ENCODE data around the gene LITAF.

Gene LITAF

DNA sequence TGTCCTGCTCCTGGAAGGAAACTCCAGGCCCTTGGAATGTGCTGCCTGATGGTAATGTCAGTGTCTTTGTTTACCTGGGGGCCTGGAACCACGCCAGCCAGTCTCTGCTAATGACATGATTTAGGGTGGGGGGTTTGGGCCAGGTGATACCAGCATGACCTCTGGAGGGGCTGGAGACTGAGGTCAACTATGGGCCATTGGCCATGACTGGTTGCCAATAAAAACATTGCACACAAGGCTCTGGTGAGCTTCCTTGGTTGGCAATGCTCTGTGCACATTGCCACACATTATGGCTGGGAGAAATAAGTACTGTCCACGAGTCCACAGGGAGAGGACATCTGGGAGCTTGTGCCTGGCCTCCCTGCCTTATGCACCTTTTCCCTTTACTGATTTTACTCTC is 52.5 kb downstream of the LITAF start (continued):
- TF ChIP-seq, protein P1, sequence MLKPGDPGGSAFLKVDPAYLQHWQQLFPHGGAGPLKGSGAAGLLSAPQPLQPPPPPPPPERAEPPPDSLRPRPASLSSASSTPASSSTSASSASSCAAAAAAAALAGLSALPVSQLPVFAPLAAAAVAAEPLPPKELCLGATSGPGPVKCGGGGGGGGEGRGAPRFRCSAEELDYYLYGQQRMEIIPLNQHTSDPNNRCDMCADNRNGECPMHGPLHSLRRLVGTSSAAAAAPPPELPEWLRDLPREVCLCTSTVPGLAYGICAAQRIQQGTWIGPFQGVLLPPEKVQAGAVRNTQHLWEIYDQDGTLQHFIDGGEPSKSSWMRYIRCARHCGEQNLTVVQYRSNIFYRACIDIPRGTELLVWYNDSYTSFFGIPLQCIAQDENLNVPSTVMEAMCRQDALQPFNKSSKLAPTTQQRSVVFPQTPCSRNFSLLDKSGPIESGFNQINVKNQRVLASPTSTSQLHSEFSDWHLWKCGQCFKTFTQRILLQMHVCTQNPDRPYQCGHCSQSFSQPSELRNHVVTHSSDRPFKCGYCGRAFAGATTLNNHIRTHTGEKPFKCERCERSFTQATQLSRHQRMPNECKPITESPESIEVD (tag by site-specific recombination; IDR thresholded peaks at IDR 0.05), result no peak
- TF ChIP-seq ZNF157 (tag by site-specific recombination; IDR thresholded peaks at IDR 0.05) (no peak), SP2 (tag by site-specific recombination; IDR thresholded peaks at IDR 0.05) (no peak), ZNF354C (tag by site-specific recombination; IDR thresholded peaks at IDR 0.05; ENCODE audit: borderline replicate concordance, low read depth) (no peak)

DNA sequence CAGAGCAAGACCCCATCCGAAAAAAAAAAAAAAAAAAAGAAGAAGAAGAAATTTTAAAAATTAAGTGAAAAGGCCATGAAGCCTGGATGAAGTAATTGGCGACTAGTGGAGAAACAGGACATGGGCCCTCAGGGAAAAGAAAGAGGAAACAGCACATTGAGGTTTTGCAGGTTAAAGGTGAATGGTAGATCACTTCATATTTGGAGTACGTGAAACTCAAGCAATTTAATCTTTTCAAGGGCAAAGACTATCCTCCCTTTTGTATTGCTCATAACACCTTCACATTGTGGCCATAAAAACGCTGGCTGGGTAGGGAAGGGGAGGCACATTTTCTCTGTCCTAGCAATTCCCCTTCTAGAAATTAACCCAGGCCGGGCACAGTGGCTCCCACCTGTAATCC is 53.1 kb downstream of the LITAF start:
- TF ChIP-seq, protein P2, sequence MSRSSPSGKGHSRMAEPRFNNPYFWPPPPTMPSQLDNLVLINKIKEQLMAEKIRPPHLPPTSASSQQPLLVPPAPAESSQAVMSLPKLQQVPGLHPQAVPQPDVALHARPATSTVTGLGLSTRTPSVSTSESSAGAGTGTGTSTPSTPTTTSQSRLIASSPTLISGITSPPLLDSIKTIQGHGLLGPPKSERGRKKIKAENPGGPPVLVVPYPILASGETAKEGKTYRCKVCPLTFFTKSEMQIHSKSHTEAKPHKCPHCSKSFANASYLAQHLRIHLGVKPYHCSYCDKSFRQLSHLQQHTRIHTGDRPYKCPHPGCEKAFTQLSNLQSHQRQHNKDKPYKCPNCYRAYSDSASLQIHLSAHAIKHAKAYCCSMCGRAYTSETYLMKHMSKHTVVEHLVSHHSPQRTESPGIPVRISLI (tag by site-specific recombination; IDR thresholded peaks at IDR 0.05), result no peak
- TF ChIP-seq ZNF221 (tag by site-specific recombination; IDR thresholded peaks at IDR 0.05; ENCODE audit: borderline replicate concordance), result no peak
- TF ChIP-seq ZNF366 (tag by site-specific recombination; conservative IDR thresholded peaks at IDR 0.05), result no peak
- no peak for TF ChIP-seq ZNF473 (tag by site-specific recombination; IDR thresholded peaks at IDR 0.05)
- no peaks in the 10 kb centered on the region for H3K9me3 ChIP-seq (ENCODE audit: control insufficient read depth, insufficient read depth, low read depth, low read length)
- ChIA-PET POLR2A (no interaction called here), CTCF (interaction anchor here (1.6 to 4.1 kb wide), 2 partner anchors 137 to 182 kb away, joined by 6 to 31 read pairs; no protein-coding TSS in a partner anchor)
- no peaks in the 10 kb centered on the region for H3K4me1 ChIP-seq (ENCODE audit: control insufficient read depth, insufficient read depth, low read length)
- H3K27ac ChIP-seq (ENCODE audit: extremely low read depth, low read depth, low read length), result no peak overlapping the region
- no peak overlapping the region for H3K4me3 ChIP-seq (ENCODE audit: low read depth, low read length)
- no peaks in the 10 kb centered on the region for H3K36me3 ChIP-seq (ENCODE audit: control insufficient read depth in 2 of 2, insufficient read depth in 1 of 2, low read length in 2 of 2)

DNA sequence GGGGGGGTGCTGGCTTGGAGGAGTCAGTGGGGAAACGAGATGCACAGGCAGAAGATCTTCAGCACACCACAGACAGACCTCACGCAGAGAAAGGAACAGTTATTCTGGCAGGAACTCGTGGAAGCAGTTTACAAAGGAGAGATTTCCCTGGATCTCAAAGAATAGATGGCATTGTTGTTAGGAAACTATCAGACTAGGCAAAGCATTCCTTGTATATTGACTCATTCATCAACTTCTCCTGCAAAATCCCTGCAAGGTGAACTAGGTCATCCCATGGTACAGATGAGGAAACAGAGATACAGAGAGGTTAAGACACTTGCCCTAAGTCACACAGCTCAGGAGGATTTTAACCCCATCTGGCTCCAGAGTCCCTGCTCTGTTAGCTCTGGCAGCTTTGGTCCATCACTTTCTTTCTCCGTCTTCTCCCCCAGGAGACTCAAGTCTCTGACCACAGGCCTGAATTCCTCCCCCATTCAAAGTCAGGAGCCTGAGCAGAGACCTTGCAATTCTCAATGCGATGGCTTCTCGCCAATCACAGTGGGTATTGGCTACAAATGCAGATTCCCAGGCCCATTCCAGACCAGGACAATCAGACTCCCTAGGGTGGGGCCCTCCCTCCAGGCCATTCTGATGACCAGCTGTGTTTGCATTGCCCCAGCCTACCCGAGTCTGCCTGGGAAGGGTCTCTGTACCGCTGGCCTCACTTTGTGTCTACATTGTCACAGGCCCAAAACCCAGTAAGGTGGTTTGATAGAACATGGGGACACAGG is 56.4 kb downstream of the LITAF start:
- POLR2A ChIA-PET, result interaction anchor here (0.6 kb wide), 1 partner anchor 10 kb away, joined by 6 read pairs; no protein-coding TSS in a partner anchor
- Histone ChIP-seq H3K27ac (ENCODE audit: extremely low read depth, low read depth, low read length) (no peak overlapping the region), H3K36me3 (ENCODE audit: control insufficient read depth in 2 of 2, insufficient read depth in 1 of 2, low read length in 2 of 2) (no peaks in the 10 kb centered on the region), H3K9me3 (ENCODE audit: control insufficient read depth, insufficient read depth, low read depth, low read length) (no peaks in the 10 kb centered on the region), H3K4me1 (ENCODE audit: control insufficient read depth, insufficient read depth, low read length) (no peaks in the 10 kb centered on the region), H3K4me3 (ENCODE audit: low read depth, low read length) (no peak overlapping the region)
- CTCF ChIA-PET, result interaction anchor here (0.6 to 4.1 kb wide), 10 partner anchors 7 to 1044 kb away, joined by 3 to 31 read pairs (median 4); no protein-coding TSS in a partner anchor
- TF ChIP-seq ZNF768 (tag by site-specific recombination; IDR thresholded peaks at IDR 0.05), result peak; percentile 52; the same call in 1 of the 2 replicates
- TF ChIP-seq ZBTB1 (tag by site-specific recombination; IDR thresholded peaks at IDR 0.05), result no peak

DNA sequence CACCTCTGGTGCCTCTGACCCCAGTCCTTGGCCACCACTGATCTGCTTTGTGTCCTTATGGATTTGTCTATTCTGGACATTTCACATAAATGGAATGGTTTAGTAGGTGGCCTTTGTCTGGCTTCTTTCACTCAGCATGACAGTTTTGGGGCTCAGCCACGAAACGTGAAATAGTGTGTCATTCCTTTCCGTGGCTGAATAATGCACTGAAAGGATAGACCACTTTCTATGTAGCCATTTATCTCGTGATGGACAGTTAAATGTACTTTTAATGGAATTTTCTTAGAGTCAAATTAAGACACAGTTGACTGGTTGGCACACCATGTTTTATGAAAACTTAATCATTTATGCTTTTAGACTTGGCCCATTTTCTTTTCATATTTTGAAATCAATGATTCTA is 57.4 kb downstream of the LITAF start:
- CTCF ChIA-PET, result interaction anchor here (0.6 to 1.2 kb wide), 3 partner anchors 9 to 121 kb away, joined by 3 read pairs; no protein-coding TSS in a partner anchor
- POLR2A ChIA-PET, result no interaction called here
- H3K9me3 ChIP-seq (ENCODE audit: control insufficient read depth, insufficient read depth, low read depth, low read length), result no peaks in the 10 kb centered on the region
- TF ChIP-seq ZBTB20 (tag by site-specific recombination; IDR thresholded peaks at IDR 0.05) (no peak), ZFP41 (tag by site-specific recombination; IDR thresholded peaks at IDR 0.05; ENCODE audit: borderline replicate concordance) (no peak), ZNF544 (tag by site-specific recombination; IDR thresholded peaks at IDR 0.05) (no peak)
- H3K4me3 ChIP-seq (ENCODE audit: low read depth, low read length), result no peak overlapping the region
- no peak overlapping the region for H3K27ac ChIP-seq (ENCODE audit: extremely low read depth, low read depth, low read length)
- no peaks in the 10 kb centered on the region for H3K4me1 ChIP-seq (ENCODE audit: control insufficient read depth, insufficient read depth, low read length)
- no peaks in the 10 kb centered on the region for H3K36me3 ChIP-seq (ENCODE audit: control insufficient read depth in 2 of 2, insufficient read depth in 1 of 2, low read length in 2 of 2)

DNA sequence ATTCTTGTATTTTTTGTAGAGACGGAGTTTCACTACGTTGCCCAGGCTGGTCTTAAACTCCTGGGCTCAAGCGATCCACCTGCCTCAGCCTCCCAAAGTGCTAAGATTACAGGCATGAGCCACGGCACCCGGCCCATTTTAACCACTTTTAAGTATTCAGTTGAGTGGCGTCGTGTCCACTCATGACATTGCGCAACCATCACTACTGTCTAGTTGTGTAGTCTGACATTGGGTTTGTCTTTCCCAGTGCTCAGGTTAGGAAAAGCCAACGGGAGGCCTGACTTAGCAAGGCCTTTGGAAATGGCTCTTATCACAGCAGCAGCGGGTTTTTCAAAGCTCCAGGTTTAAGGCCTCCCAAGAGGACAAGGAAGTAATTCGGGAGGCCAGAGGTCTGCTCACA is 58.7 kb downstream of the LITAF start:
- no peaks in the 10 kb centered on the region for H3K4me1 ChIP-seq (ENCODE audit: control insufficient read depth, insufficient read depth, low read length)
- no peaks in the 10 kb centered on the region for H3K36me3 ChIP-seq (ENCODE audit: control insufficient read depth in 2 of 2, insufficient read depth in 1 of 2, low read length in 2 of 2)
- H3K4me3 ChIP-seq (ENCODE audit: low read depth, low read length), result no peak overlapping the region
- H3K9me3 ChIP-seq (ENCODE audit: control insufficient read depth, insufficient read depth, low read depth, low read length), result no peaks in the 10 kb centered on the region
- no peak overlapping the region for H3K27ac ChIP-seq (ENCODE audit: extremely low read depth, low read depth, low read length)
- ChIA-PET POLR2A (no interaction called here), CTCF (interaction anchor here (0.6 to 1.2 kb wide), 4 partner anchors 81 to 896 kb away, joined by 3 read pairs; no protein-coding TSS in a partner anchor)
- no peak for TF ChIP-seq MZF1 (tag by site-specific recombination; IDR thresholded peaks at IDR 0.05; ENCODE audit: borderline replicate concordance)
- TF ChIP-seq, protein P3, sequence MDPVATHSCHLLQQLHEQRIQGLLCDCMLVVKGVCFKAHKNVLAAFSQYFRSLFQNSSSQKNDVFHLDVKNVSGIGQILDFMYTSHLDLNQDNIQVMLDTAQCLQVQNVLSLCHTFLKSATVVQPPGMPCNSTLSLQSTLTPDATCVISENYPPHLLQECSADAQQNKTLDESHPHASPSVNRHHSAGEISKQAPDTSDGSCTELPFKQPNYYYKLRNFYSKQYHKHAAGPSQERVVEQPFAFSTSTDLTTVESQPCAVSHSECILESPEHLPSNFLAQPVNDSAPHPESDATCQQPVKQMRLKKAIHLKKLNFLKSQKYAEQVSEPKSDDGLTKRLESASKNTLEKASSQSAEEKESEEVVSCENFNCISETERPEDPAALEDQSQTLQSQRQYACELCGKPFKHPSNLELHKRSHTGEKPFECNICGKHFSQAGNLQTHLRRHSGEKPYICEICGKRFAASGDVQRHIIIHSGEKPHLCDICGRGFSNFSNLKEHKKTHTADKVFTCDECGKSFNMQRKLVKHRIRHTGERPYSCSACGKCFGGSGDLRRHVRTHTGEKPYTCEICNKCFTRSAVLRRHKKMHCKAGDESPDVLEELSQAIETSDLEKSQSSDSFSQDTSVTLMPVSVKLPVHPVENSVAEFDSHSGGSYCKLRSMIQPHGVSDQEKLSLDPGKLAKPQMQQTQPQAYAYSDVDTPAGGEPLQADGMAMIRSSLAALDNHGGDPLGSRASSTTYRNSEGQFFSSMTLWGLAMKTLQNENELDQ (tag by site-specific recombination; IDR thresholded peaks at IDR 0.05; ENCODE audit: low read depth), result no peak
- TF ChIP-seq REPIN1 (tag by site-specific recombination; IDR thresholded peaks at IDR 0.05; ENCODE audit: low read depth), result no peak
- no peak for TF ChIP-seq ZEB2 (tag by site-specific recombination; IDR thresholded peaks at IDR 0.05)
- no peak for TF ChIP-seq ZBTB20 (tag by site-specific recombination; IDR thresholded peaks at IDR 0.05)
- TF ChIP-seq FEZF1 (tag by site-specific recombination; IDR thresholded peaks at IDR 0.05), result no peak
